Stomach (tissue), 9 donors: Measurements from ENCODE around the gene SUN1. TPM values are rescaled to one million over a fixed set of nuclear protein-coding genes. Genes with fewer than 3 reads are reported as not detected.

Source experiments
- DNase-seq, 2 donors: peaks; one replicate each; pipeline versions ENCODE4 v3.0.0 to v3.0.0-alpha.2; 2013 to 2019
- H3K27ac ChIP-seq, 5 donors: fragments of 200-600 bp in 4 of 5; sonication (generic) in 4 of 5; one replicate each; pipeline ENCODE4 v1.5.1; 2013 to 2019; ENCODE audit warnings: mild to moderate bottlenecking in 1 of 5, moderate library complexity in 1 of 5
- H3K27me3 ChIP-seq, 3 donors: fragments of 200-600 bp; sonication (generic); one replicate each; pipeline ENCODE4 v1.5.1; 2017 to 2019; ENCODE audit warnings: mixed run types in 1 of 3
- H3K36me3 ChIP-seq, 4 donors: fragments of 200-600 bp; sonication (generic); 1 replicate in 3 of 4; 2 replicates in 1 of 4; pipeline ENCODE4 v1.5.1; 2016 to 2019
- H3K4me1 ChIP-seq, 4 donors: fragments of 200-600 bp; sonication (generic); one replicate each; pipeline ENCODE4 v1.5.1; 2016 to 2019
- H3K4me3 ChIP-seq, 4 donors: fragments of 200-600 bp; sonication (generic) in 3 of 4; one replicate each; pipeline ENCODE4 v1.5.1; 2016 to 2019; ENCODE audit warnings: mild to moderate bottlenecking in 1 of 4
- H3K9me3 ChIP-seq, 4 donors: fragments of 200-600 bp; sonication (generic); one replicate each; pipeline ENCODE4 v1.5.1; 2016 to 2019
- CTCF ChIP-seq, 7 experiments: fragments of 450-650 bp in 4 of 7; fragments of 200-600 bp in 3 of 7; sonication (generic) in 3 of 7; IDR thresholded peaks; one replicate each; pipeline ENCODE4 v1.5.1; 2016 to 2019; ENCODE audit warnings: antibody characterized with exemption in 7 of 7, control low read depth in 2 of 7, mild to moderate bottlenecking in 1 of 7
- EP300 ChIP-seq: sonication (generic); formaldehyde crosslinking; IDR thresholded peaks from one replicate; pipeline ENCODE4 v1.6.1; 2017; ENCODE audit warnings: antibody characterized with exemption
- POLR2A ChIP-seq, 4 donors: fragments of 450-650 bp; IDR thresholded peaks; one replicate each; pipeline ENCODE4 v1.6.1; 2016; ENCODE audit warnings: antibody characterized with exemption in 4 of 4, control low read depth in 2 of 4, mild to moderate bottlenecking in 1 of 4, moderate library complexity in 1 of 4
- POLR2AphosphoS5 ChIP-seq, 3 donors: sonication (generic); formaldehyde crosslinking; IDR thresholded peaks; one replicate each; pipeline ENCODE4 v1.6.1; 2016; ENCODE audit warnings: antibody characterized with exemption in 3 of 3
- WGBS, 5 donors: extraction: QIAGEN DNeasy Blood & Tissue Kit in 3 of 5; methylation state at CpG; one replicate each; pipeline versions ENCODE4 v1.1.5 to v1.1.7; 2013 to 2018; 5-methylcytosine and 5-hydroxymethylcytosine counted together
- intact Hi-C: fragments of 100-400 bp; cut with DNase I; formaldehyde crosslinking; loops from one replicate; pipeline ENCODE4 v1.15.1; 2023; ENCODE audit warnings: low total_unique reads
- polyA plus RNA-seq, 3 donors: library from polyadenylated mRNA; stranded (reverse); fragments of 200-250 nt; gene quantifications; one replicate each; pipeline ENCODE4 v1.2.3, GENCODE V29; 2013
- total RNA-seq, 5 donors: library from RNA; depleted of rRNA; stranded (reverse); fragments of >200 nt; gene quantifications; one replicate each; pipeline versions ENCODE4 v1.1.0 to v1.2.3, GENCODE V29; 2014 to 2016
- donor health status: healthy with polysubstance abuse.
- donor health status: Bipolar disorder and iron deficiency.
- donor health status: healthy.

SUN1 gene
- total and polyA plus RNA-seq, 8 donors, result 15.9 to 242 (median 117) TPM

GRCh38 chr7:833601-834258 is 1.5 kb downstream of the SUN1 start:
- Histone ChIP-seq H3K27me3 (no peaks in the 10 kb centered on the region), H3K4me1 (peaks cover 66 to 97% (median 86%) of the 10 kb centered on the region in 4 donors), H3K36me3 (peaks cover under 1 to 26% (median 14%) of the 10 kb centered on the region in 4 donors), H3K4me3 (no peak overlapping the region), H3K27ac (peak overlapping the region in 4 of 5 donors; percentile 85 to 94 (median 90)), H3K9me3 (no peaks in the 10 kb centered on the region)
- no peak for DNase-seq
- TF ChIP-seq POLR2A (IDR thresholded peaks at IDR 0.05) (no peak), CTCF (IDR thresholded peaks at IDR 0.05) (no peak), POLR2AphosphoS5 (IDR thresholded peaks at IDR 0.05) (no peak), EP300 (no peak)
- intact Hi-C loops, result no loop called here
- 74 to 89% (median 83%) methylated on average over 8 of the region's 8 CpGs for WGBS, 5 donors

GRCh38 chr7:834277-834676 is 2.0 kb downstream of the SUN1 start:
- Histone ChIP-seq H3K9me3 (no peaks in the 10 kb centered on the region), H3K4me3 (no peak overlapping the region), H3K36me3 (peaks cover 6 to 32% (median 19%) of the 10 kb centered on the region in 4 donors), H3K27me3 (no peaks in the 10 kb centered on the region), H3K4me1 (peaks cover 60 to 92% (median 83%) of the 10 kb centered on the region in 4 donors), H3K27ac (peak overlapping the region in 4 of 5 donors; percentile 85 to 94 (median 90))
- DNase-seq, result no peak
- intact Hi-C loops, result no loop called here
- 89 to 97% (median 91%) methylated on average over 9 to 12 of the region's 12 CpGs for WGBS, 5 donors
- no peak for TF ChIP-seq POLR2A (IDR thresholded peaks at IDR 0.05)
- no peak for TF ChIP-seq EP300
- no peak for TF ChIP-seq CTCF (IDR thresholded peaks at IDR 0.05)
- no peak for TF ChIP-seq POLR2AphosphoS5 (IDR thresholded peaks at IDR 0.05)

GRCh38 chr7:835021-835420 is 2.7 kb downstream of the SUN1 start:
- H3K4me1 ChIP-seq, result peaks cover 53 to 84% (median 76%) of the 10 kb centered on the region in 4 donors
- no peak for DNase-seq
- H3K4me3 ChIP-seq, result no peak overlapping the region
- 90 to 96% (median 95%) methylated on average over 12 of the region's 12 CpGs for WGBS, 5 donors
- H3K9me3 ChIP-seq, result no peaks in the 10 kb centered on the region
- peaks cover 12 to 37% (median 26%) of the 10 kb centered on the region in 4 donors for H3K36me3 ChIP-seq
- peak overlapping the region in 4 of 5 donors; percentile 85 to 93 (median 86) for H3K27ac ChIP-seq
- H3K27me3 ChIP-seq, result no peaks in the 10 kb centered on the region
- intact Hi-C loops, result no loop called here
- TF ChIP-seq POLR2A (IDR thresholded peaks at IDR 0.05), result no peak
- TF ChIP-seq CTCF (IDR thresholded peaks at IDR 0.05), result no peak

GRCh38 chr7:835485-836401 is 3.5 kb downstream of the SUN1 start:
- H3K27ac ChIP-seq, result peak overlapping the region; percentile 68 to 93 (median 85)
- peaks cover 16 to 41% (median 33%) of the 10 kb centered on the region in 4 donors for H3K36me3 ChIP-seq
- intact Hi-C loops, result no loop called here
- peaks cover 48 to 77% (median 69%) of the 10 kb centered on the region in 4 donors for H3K4me1 ChIP-seq
- H3K9me3 ChIP-seq, result no peaks in the 10 kb centered on the region
- H3K4me3 ChIP-seq, result no peak overlapping the region
- H3K27me3 ChIP-seq, result no peaks in the 10 kb centered on the region
- no peak for TF ChIP-seq CTCF (IDR thresholded peaks at IDR 0.05)
- no peak for TF ChIP-seq EP300
- no peak for TF ChIP-seq POLR2A (IDR thresholded peaks at IDR 0.05)
- peak in 1 of 3 donors; percentile 53 for TF ChIP-seq POLR2AphosphoS5 (IDR thresholded peaks at IDR 0.05)
- peak in 1 of 2 donors; percentile 76 for DNase-seq
- WGBS, 5 donors, result 57 to 66% (median 66%) methylated on average over 27 of the region's 27 CpGs
